HG03378 (cell line): ENCODE measurements around the gene FBLN1.
"Not testable (repeated sequence)": the region's sequence is repeated elsewhere in the genome, so short reads cannot be mapped to it uniquely, and the experiment has no call there.

ENCODE experiments used
- ATAC-seq: cut with Tn5 transposase; IDR thresholded peaks from one replicate; pipeline ENCODE4 v1.9.1; 2021; ENCODE audit warnings: mild to moderate bottlenecking, moderate library complexity; ENCODE audit not compliant: unreplicated experiment

The FBLN1 gene

DNA sequence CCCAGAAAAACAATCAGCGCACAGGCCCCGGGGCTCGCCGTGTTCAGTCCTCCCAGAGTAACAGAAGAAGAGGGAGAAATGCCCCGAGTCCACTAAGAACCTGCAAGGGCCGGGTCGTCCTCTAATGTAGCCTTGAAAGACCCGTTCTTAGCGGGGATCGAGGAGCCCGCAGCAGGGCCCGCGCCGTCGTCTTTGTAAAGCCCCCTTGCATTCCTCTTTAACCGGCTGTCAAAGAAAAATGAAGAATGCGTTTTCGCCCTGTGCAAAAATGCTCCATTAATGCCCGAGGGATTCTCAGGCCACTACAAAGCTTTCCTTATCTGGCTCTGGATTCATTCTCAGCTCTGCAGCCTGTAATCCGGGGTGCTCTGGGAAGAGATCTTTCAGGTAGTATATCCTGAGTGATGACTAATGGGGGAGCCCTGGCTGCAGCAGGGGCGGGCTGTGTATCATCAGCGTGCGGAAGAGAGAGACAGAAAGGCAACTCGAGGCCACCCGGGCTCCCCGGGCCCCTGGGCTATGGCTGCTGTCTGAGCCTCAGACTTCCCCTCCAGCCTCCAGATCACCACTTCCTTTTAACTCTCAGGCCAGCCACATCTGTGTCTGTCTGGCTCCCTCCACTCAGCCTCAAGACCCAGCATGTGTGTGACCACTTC, 78.2 kb downstream of the FBLN1 start:
- ATAC-seq = no peak

- ATAC-seq = no peak
Measured at GRCh38 chr22:45581549-45582080, 78.9 kb downstream of the FBLN1 start.

- no peak for ATAC-seq
Measured at GRCh38 chr22:45582236-45582954, 79.7 kb downstream of the FBLN1 start.

DNA sequence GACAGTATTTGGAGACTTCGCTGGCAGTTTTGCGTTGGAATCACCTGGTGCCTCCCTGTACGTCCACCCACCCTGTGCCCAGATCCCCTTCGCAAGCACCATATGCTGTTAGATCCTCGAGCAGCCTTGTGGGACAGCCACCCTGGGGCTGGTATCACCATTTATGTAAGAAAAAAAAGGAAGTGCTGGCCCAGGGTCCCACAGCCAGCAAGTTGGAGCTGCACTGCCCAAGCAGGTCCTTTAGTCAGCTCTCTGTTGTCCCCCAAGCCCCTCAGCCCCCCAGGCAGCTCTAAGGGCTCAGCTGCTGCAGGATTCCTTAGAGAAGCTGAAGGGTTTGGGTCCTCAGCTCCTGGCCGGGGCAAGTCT, 80.3 kb downstream of the FBLN1 start:
- ATAC-seq = no peak

DNA sequence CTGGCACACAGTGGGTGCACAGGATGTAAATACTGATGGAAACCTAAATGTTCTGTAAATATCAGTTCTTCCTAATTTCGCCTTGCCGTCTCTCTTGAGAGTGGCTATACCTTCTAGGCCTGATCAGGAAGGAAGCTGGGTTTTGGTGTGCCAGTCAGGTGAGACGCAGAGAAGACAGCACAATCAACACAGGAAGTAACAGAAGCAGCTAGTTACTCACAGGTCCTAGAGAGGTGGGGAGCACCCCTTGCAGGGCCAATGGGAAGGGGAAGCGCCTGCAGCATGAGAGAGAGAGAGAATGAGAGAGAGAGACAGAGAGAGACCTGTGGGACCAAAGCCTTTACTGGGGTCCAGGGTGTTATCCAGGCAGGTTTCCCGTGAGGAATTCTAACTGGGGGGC, 80.8 kb downstream of the FBLN1 start:
- ATAC-seq = no peak

DNA sequence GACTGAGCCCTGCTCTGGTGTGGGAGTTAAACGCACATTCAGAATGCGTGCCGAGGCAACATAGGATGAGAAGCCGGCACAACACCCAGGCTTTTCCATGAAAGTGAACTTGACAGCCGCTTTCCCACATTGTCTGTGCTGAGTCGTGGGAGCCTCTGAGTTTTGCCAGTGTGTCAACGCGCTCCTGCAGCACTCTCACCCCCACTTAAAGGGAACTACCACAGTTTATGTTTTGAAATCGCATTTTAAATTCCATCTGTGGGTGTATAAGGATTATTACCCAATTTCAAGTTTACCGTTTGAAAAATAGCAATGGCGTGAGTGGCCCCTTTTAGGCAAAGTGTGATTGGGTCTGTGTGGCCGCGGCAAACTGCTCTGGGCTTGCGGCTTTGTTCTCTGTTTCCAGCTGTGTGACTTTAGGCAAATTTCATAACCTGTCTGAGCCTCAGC, 81.5 kb downstream of the FBLN1 start:
- ATAC-seq = no peak

GRCh38 chr22:45584621-45585436, 82.1 kb downstream of the FBLN1 start:
- no peak for ATAC-seq

- ATAC-seq = no peak
Measured at GRCh38 chr22:45585437-45585755, 82.7 kb downstream of the FBLN1 start.

GRCh38 chr22:45585946-45586540, 83.4 kb downstream of the FBLN1 start:
- no peak for ATAC-seq

GRCh38 chr22:45586651-45587405, 84.1 kb downstream of the FBLN1 start:
- no peak for ATAC-seq

DNA sequence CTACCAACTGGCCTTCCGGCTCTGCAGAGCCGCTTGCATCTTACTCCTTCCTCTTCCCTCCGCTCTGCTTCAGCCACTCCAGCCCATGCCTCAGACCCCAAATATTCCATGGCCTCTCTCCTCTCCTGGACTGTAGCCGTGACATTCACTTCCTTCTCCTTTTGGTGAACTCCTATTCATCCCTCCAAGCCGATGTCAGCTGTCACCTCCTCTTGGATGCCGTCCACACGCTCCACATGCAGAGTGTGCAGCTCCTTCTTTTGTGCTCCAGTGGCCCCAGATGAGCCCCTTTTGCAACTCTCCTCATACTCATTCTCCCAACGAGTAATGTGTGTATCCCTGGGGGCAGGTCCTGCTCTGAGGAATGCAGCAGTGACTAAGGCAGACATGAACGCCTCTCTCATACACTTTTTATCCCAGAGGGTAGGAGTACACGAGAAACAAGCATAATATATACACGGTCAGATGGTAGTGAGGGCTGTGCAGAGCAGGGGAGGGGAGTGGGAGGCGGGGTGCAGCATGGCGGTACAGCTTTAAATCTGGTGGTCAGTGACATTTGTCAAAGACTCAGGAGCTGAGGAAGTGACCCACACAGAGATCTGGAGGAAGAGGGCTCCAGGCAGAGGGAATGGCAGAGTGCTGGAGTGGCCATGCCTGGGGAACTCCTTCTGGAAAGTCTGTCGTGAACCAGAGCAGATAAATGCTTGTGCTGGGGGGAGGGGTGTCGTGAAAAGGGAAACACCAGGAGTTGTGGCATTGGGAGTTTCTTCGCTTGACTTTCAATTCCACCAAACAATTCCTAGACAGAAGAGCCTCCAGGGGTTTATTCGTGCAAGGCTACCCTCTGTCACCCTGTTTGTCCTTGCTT, 85.2 kb downstream of the FBLN1 start:
- no peak for ATAC-seq

- ATAC-seq = no peak
Measured at GRCh38 chr22:45589556-45589955, 86.9 kb downstream of the FBLN1 start.

GRCh38 chr22:45590262-45590661, 87.6 kb downstream of the FBLN1 start:
- no peak for ATAC-seq

DNA sequence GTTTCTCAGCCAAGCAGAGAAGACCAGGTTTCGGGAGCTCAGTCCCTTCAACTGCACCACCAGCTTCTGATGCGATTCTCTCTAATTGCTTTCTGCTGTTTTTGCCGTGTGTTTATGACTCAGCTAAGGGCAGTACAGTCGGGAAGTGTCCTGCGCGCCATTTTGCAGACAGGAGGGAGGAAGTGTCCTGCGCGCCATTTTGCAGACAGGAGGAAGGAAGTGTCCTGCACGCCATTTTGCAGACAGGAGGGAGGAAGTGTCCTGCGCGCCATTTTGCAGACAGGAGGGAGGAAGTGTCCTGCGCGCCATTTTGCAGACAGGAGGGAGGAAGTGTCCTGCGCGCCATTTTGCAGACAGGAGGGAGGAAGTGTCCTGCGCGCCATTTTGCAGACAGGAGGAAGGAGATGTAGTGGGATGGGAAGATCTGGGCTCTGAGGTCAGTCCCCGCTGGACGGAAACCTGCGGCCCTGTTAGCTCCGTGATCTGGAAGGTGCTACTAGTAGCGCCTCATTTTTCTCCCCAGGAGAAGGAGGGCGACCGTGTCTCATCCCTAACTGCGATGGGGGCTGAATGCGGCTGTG, 89.0 kb downstream of the FBLN1 start:
- ATAC-seq = not testable (repeated sequence)

GRCh38 chr22:45594123-45594941, 91.6 kb downstream of the FBLN1 start:
- no peak for ATAC-seq

- no peak for ATAC-seq
Measured at GRCh38 chr22:45597460-45598192, 94.9 kb downstream of the FBLN1 start.

DNA sequence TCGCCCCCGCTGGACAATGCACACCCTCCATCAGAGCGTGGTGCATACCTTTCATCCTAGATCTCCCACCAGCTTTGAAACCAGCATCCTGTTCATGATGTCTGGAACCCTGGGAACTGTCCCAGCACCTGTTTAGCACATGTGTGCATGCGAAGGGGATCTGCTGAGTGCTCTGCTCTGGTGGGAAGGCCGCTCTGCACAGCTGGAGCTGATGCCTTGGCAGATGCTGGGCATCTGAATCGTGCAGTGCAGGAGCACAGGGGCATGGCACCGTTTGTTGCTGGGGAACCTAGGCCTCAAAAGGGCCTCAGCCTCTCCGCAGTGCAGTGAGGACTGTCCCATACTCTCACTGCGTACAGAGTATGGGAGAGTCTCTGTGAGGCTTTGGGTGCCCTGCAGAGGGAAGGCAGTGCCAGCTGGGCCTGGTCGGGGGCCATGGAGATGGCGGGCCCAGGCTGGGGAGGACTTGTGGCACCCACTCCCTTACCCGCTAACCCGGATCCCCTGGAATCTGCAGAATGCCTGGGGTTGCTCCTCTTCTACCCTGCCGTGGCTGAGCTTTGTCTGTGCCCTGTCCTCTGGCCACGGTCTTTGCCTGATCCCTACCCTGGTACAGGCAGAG, 96.0 kb downstream of the FBLN1 start:
- ATAC-seq = no peak
